Mucosa of descending colon (tissue), 3 donors: Measurements from ENCODE around the gene RASGRF2. TPM values are rescaled to one million over a fixed set of nuclear protein-coding genes. Genes with fewer than 3 reads are reported as not detected.

Experiments used
- ATAC-seq: fragments of 200-7000 bp; cut with Tn5 transposase; one replicate; pipeline ENCODE4 v1.9.1; 2020; ENCODE audit warnings: mild to moderate bottlenecking, moderate library complexity
- DNase-seq, 3 donors: peaks; one replicate each; pipeline ENCODE4 v3.0.0-alpha.2; 2020
- H3K36me3 ChIP-seq: fragments of 200-600 bp; one replicate; pipeline ENCODE4 v1.8.0; 2021; ENCODE audit warnings: low read depth, mild to moderate bottlenecking
- H3K4me1 ChIP-seq: fragments of 200-600 bp; one replicate; pipeline ENCODE4 v1.8.0; 2021; ENCODE audit warnings: low read depth, mild to moderate bottlenecking
- H3K4me3 ChIP-seq: fragments of 200-600 bp; one replicate; pipeline ENCODE4 v1.8.0; 2021; ENCODE audit warnings: mild to moderate bottlenecking
- H3K9me3 ChIP-seq: fragments of 200-600 bp; one replicate; pipeline ENCODE4 v1.8.0; 2021; ENCODE audit warnings: mild to moderate bottlenecking
- CTCF ChIP-seq: fragments of 200-600 bp; IDR thresholded peaks from one replicate; pipeline ENCODE4 v1.8.0; 2022; ENCODE audit warnings: antibody characterized with exemption, mild to moderate bottlenecking
- intact Hi-C, 2 donors: fragments of 100-400 bp; cut with DNase I in 1 of 2; cut with micrococcal nuclease in 1 of 2; formaldehyde crosslinking; loops; one replicate each; pipeline versions ENCODE4 v1.11.0 to v1.11.1; 2022; cut with DNase I, micrococcal nuclease
- total RNA-seq, 3 donors: library from RNA; stranded (reverse); fragmentation: NEBNext Ultra II Directional in 2 of 3; extraction: Animal tissue kit (Norgen Biotek cat#: 25700) in 2 of 3; gene quantifications; one replicate each; pipeline versions ENCODE4 v1.2.1 to v1.2.4, GENCODE V29; 2021 to 2023
- donor health status: DM: no; HTN: no; CAD: no; lungs with moderate emphysema.
- donor health status: DM: no; HTN: no; CAD: no.
- donor health status: DM: no; HTN: yes; CAD: no.

The RASGRF2 gene
- total RNA-seq, 3 donors from 2014 or later: 2.0 to 8.0 (median 2.9) TPM

DNA sequence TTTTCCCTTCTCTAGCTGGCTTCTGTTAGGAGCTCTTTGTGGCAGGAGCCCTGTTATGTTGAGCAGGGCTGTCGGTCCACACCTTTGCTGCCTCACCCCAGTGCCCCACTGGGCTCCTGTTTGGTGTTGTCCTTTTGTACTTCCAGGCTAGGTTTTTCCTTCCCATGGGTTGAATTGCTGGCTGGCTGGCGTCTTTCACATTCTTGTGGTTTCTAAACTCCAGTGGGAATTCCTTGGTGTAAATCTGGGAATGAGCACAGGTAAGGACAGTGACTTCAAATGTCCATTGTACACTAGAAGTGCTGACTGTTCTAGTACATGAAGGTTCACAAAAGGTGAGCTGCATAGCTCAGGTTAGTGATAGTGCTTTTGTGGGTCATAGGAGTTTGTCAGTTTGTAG lies 30.4 kb downstream of the RASGRF2 start:
- no peak for TF ChIP-seq CTCF
- H3K36me3 ChIP-seq: no peaks in the 10 kb centered on the region
- no peak for DNase-seq
- no peak for ATAC-seq
- no peaks in the 10 kb centered on the region for H3K4me1 ChIP-seq
- intact Hi-C loops: no loop called here
- H3K4me3 ChIP-seq: no peak overlapping the region
- H3K9me3 ChIP-seq: no peaks in the 10 kb centered on the region

GRCh38 chr5:80990971-80991370 lies 30.8 kb downstream of the RASGRF2 start:
- no peak for ATAC-seq
- intact Hi-C loops: no loop called here
- no peak for TF ChIP-seq CTCF

GRCh38 chr5:80995908-80996307 lies 35.7 kb downstream of the RASGRF2 start:
- intact Hi-C loops: no loop called here
- Histone ChIP-seq H3K4me3 (no peak overlapping the region), H3K9me3 (no peaks in the 10 kb centered on the region), H3K36me3 (no peaks in the 10 kb centered on the region), H3K4me1 (no peaks in the 10 kb centered on the region)
- no peak for TF ChIP-seq CTCF
- ATAC-seq (peak; percentile 17), DNase-seq (no peak)

More at GRCh38 chr5:80990971-80991370, 30.8 kb downstream of the RASGRF2 start:
- DNase-seq: no peak
- no peak overlapping the region for H3K4me3 ChIP-seq
- H3K4me1 ChIP-seq: no peaks in the 10 kb centered on the region
- no peaks in the 10 kb centered on the region for H3K9me3 ChIP-seq
- no peaks in the 10 kb centered on the region for H3K36me3 ChIP-seq

- no peak overlapping the region for H3K4me3 ChIP-seq
- intact Hi-C loops: no loop called here
- no peaks in the 10 kb centered on the region for H3K9me3 ChIP-seq
- H3K36me3 ChIP-seq: no peaks in the 10 kb centered on the region
- TF ChIP-seq CTCF: no peak
- no peak for ATAC-seq
- no peak for DNase-seq
- no peaks in the 10 kb centered on the region for H3K4me1 ChIP-seq
Observed at GRCh38 chr5:80998590-80998979, 38.4 kb downstream of the RASGRF2 start.

- intact Hi-C loops: no loop called here
- no peaks in the 10 kb centered on the region for H3K4me1 ChIP-seq
- H3K9me3 ChIP-seq: no peaks in the 10 kb centered on the region
- no peak for DNase-seq
- no peak for ATAC-seq
- H3K4me3 ChIP-seq: no peak overlapping the region
- no peak for TF ChIP-seq CTCF
- no peaks in the 10 kb centered on the region for H3K36me3 ChIP-seq
Observed at GRCh38 chr5:81003811-81004386, 43.7 kb downstream of the RASGRF2 start.

DNA sequence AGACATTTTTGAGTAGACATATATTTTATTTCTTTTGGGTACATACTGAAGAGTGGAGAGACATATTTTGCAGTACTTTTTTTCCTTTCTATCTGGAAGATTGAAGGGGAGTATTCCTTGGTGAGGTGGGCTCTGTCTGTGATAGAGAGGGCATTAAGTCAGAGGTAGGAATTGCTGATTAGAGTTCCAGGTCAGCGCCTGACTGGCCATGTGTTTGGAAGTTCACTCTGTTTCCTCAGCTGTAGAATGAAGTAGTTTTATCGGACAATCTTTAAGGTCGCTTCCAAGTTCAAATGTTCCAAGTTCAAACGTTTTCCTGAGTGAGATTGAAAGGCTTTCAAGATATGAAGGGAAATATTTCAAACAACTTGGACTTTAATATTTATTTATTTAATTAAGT lies 45.5 kb downstream of the RASGRF2 start:
- intact Hi-C loops: no loop called here
- Histone ChIP-seq H3K9me3 (no peaks in the 10 kb centered on the region), H3K4me3 (no peak overlapping the region), H3K36me3 (no peaks in the 10 kb centered on the region), H3K4me1 (no peaks in the 10 kb centered on the region)
- no peak for TF ChIP-seq CTCF
- ATAC-seq: no peak
- DNase-seq: no peak
